Measurements from ENCODE around the gene ERAL1.

ERAL1 gene

GRCh38 chr17:28896884-28897768 is 42.3 kb downstream of the ERAL1 start, which contains the start of gene FLOT2:
FLOT2 (minus strand) TSS chr17:28897733; CDS start chr17:28897574, 159 bp downstream.
- H3K36me3 ChIP-seq (replicated peaks in 1 of 2; ENCODE audit: control insufficient read depth in 2 of 2, insufficient read depth in 2 of 2, low read length in 2 of 2) = peaks cover 0 to 40% of the 10 kb centered on the region in 2 donors
- H3K27me3 ChIP-seq (ENCODE audit: control insufficient read depth in 3 of 3, insufficient read depth in 3 of 3, low read depth in 1 of 3, low read length in 3 of 3) = no peaks in the 10 kb centered on the region
- peaks cover 7 to 12% of the 10 kb centered on the region in 2 donors for H3K4me1 ChIP-seq (ENCODE audit: control insufficient read depth in 2 of 2, insufficient read depth in 1 of 2, low read depth in 1 of 2, low read length in 2 of 2)
- peak within 1 kb of the TSS; percentile 10 for H2BK15ac ChIP-seq (ENCODE audit: low read length)
- H2BK5ac ChIP-seq (ENCODE audit: low read length) = peak within 1 kb of the TSS; percentile 82
- H3K27ac ChIP-seq (replicated peaks; ENCODE audit: low read length) = peak within 1 kb of the TSS; percentile 79
- peak within 1 kb of the TSS; percentile 91 for H2AFZ ChIP-seq (ENCODE audit: low read length)
- H2BK12ac ChIP-seq (ENCODE audit: low read length) = no peak within 1 kb of the TSS
- H3K4ac ChIP-seq (ENCODE audit: low read length) = no peak within 1 kb of the TSS
- no peaks in the 10 kb centered on the region for H3K9me3 ChIP-seq (replicated peaks in 1 of 2; ENCODE audit: control insufficient read depth in 2 of 2, insufficient read depth in 1 of 2, low read depth in 1 of 2, low read length in 2 of 2)
- peak within 1 kb of the TSS; percentile 76 for H4K91ac ChIP-seq (ENCODE audit: low read depth, low read length, poor library complexity)
- H4K8ac ChIP-seq (ENCODE audit: low read depth, low read length) = no peak within 1 kb of the TSS
- peak within 1 kb of the TSS; percentile 69 to 96 for H3K4me3 ChIP-seq (ENCODE audit: low read length in 2 of 2)
- H3K9ac ChIP-seq (ENCODE audit: low read depth, low read length, poor library complexity) = peak within 1 kb of the TSS; percentile 95
- H3K18ac ChIP-seq (ENCODE audit: low read length) = peak within 1 kb of the TSS; percentile 96
- no peak within 1 kb of the TSS for H2BK120ac ChIP-seq (ENCODE audit: low read depth, low read length)
- peak within 1 kb of the TSS; percentile 86 for H3K23ac ChIP-seq (ENCODE audit: low read depth, low read length, poor library complexity)
- peak within 1 kb of the TSS; percentile 50 for H2AK5ac ChIP-seq (ENCODE audit: low read depth, low read length)
- WGBS, 2 donors (ENCODE audit: extremely low coverage in 2 of 2, insufficient read length in 2 of 2, insufficient replicate concordance in 1 of 2) = no CpG with 5 or more reads among the region's 73 CpGs
- H3K79me1 ChIP-seq (ENCODE audit: low read depth, low read length) = peaks cover 3% of the 10 kb centered on the region
- H3K14ac ChIP-seq (ENCODE audit: low read length) = peak within 1 kb of the TSS; percentile 50
- DNase-seq (ENCODE audit: low spot score) = peak; percentile 59
- peak within 1 kb of the TSS; percentile 70 for H3K4me2 ChIP-seq (ENCODE audit: insufficient read depth, low read length, poor library complexity, severe bottlenecking)

GRCh38 chr17:28897769-28898526 is 43.1 kb downstream of the ERAL1 start:
- no peak overlapping the region for H3K14ac ChIP-seq (ENCODE audit: low read length)
- H2BK12ac ChIP-seq (ENCODE audit: low read length) = no peak overlapping the region
- DNase-seq (ENCODE audit: low spot score) = peak; percentile 27
- H3K4me3 ChIP-seq (ENCODE audit: low read length in 2 of 2) = peak overlapping the region; percentile 47 to 69
- no peaks in the 10 kb centered on the region for H3K9me3 ChIP-seq (replicated peaks in 1 of 2; ENCODE audit: control insufficient read depth in 2 of 2, insufficient read depth in 1 of 2, low read depth in 1 of 2, low read length in 2 of 2)
- H3K4ac ChIP-seq (ENCODE audit: low read length) = no peak overlapping the region
- H3K9ac ChIP-seq (ENCODE audit: low read depth, low read length, poor library complexity) = no peak overlapping the region
- no peaks in the 10 kb centered on the region for H3K27me3 ChIP-seq (ENCODE audit: control insufficient read depth in 3 of 3, insufficient read depth in 3 of 3, low read depth in 1 of 3, low read length in 3 of 3)
- H3K4me1 ChIP-seq (ENCODE audit: control insufficient read depth in 2 of 2, insufficient read depth in 1 of 2, low read depth in 1 of 2, low read length in 2 of 2) = peaks cover 7 to 12% of the 10 kb centered on the region in 2 donors
- H3K18ac ChIP-seq (ENCODE audit: low read length) = peak overlapping the region; percentile 90
- no peak overlapping the region for H4K91ac ChIP-seq (ENCODE audit: low read depth, low read length, poor library complexity)
- peaks cover 0 to 37% of the 10 kb centered on the region in 2 donors for H3K36me3 ChIP-seq (replicated peaks in 1 of 2; ENCODE audit: control insufficient read depth in 2 of 2, insufficient read depth in 2 of 2, low read length in 2 of 2)
- H4K8ac ChIP-seq (ENCODE audit: low read depth, low read length) = no peak overlapping the region
- H3K4me2 ChIP-seq (ENCODE audit: insufficient read depth, low read length, poor library complexity, severe bottlenecking) = peak overlapping the region; percentile 52
- H3K79me1 ChIP-seq (ENCODE audit: low read depth, low read length) = peaks cover under 1% of the 10 kb centered on the region
- whole genome bisulfite sequencing, 2 donors (ENCODE audit: extremely low coverage in 2 of 2, insufficient read length in 2 of 2, insufficient replicate concordance in 1 of 2) = no CpG with 5 or more reads among the region's 23 CpGs
- no peak overlapping the region for H2AK5ac ChIP-seq (ENCODE audit: low read depth, low read length)
- no peak overlapping the region for H2BK15ac ChIP-seq (ENCODE audit: low read length)
- H2BK120ac ChIP-seq (ENCODE audit: low read depth, low read length) = no peak overlapping the region
- H3K27ac ChIP-seq (replicated peaks; ENCODE audit: low read length) = peak overlapping the region; percentile 15
- peak overlapping the region; percentile 91 for H2AFZ ChIP-seq (ENCODE audit: low read length)
- H3K23ac ChIP-seq (ENCODE audit: low read depth, low read length, poor library complexity) = no peak overlapping the region
- no peak overlapping the region for H2BK5ac ChIP-seq (ENCODE audit: low read length)

GRCh38 chr17:28898527-28898955 is 43.7 kb downstream of the ERAL1 start:
- H3K4me1 ChIP-seq (ENCODE audit: control insufficient read depth in 2 of 2, insufficient read depth in 1 of 2, low read depth in 1 of 2, low read length in 2 of 2) = peaks cover 8 to 12% of the 10 kb centered on the region in 2 donors
- no peak for DNase-seq (ENCODE audit: low spot score)
- H4K8ac ChIP-seq (ENCODE audit: low read depth, low read length) = no peak overlapping the region
- no peak overlapping the region for H2BK12ac ChIP-seq (ENCODE audit: low read length)
- H3K4ac ChIP-seq (ENCODE audit: low read length) = no peak overlapping the region
- no peak overlapping the region for H2BK5ac ChIP-seq (ENCODE audit: low read length)
- H3K9me3 ChIP-seq (replicated peaks in 1 of 2; ENCODE audit: control insufficient read depth in 2 of 2, insufficient read depth in 1 of 2, low read depth in 1 of 2, low read length in 2 of 2) = no peaks in the 10 kb centered on the region
- H2BK15ac ChIP-seq (ENCODE audit: low read length) = no peak overlapping the region
- H3K14ac ChIP-seq (ENCODE audit: low read length) = no peak overlapping the region
- H4K91ac ChIP-seq (ENCODE audit: low read depth, low read length, poor library complexity) = no peak overlapping the region
- no peak overlapping the region for H3K18ac ChIP-seq (ENCODE audit: low read length)
- no peak overlapping the region for H2AK5ac ChIP-seq (ENCODE audit: low read depth, low read length)
- no peaks in the 10 kb centered on the region for H3K79me1 ChIP-seq (ENCODE audit: low read depth, low read length)
- no peak overlapping the region for H3K23ac ChIP-seq (ENCODE audit: low read depth, low read length, poor library complexity)
- no peaks in the 10 kb centered on the region for H3K27me3 ChIP-seq (ENCODE audit: control insufficient read depth in 3 of 3, insufficient read depth in 3 of 3, low read depth in 1 of 3, low read length in 3 of 3)
- H3K9ac ChIP-seq (ENCODE audit: low read depth, low read length, poor library complexity) = no peak overlapping the region
- no peak overlapping the region for H3K4me2 ChIP-seq (ENCODE audit: insufficient read depth, low read length, poor library complexity, severe bottlenecking)
- H3K27ac ChIP-seq (replicated peaks; ENCODE audit: low read length) = no peak overlapping the region
- H2AFZ ChIP-seq (ENCODE audit: low read length) = no peak overlapping the region
- H3K36me3 ChIP-seq (replicated peaks in 1 of 2; ENCODE audit: control insufficient read depth in 2 of 2, insufficient read depth in 2 of 2, low read length in 2 of 2) = peaks cover 0 to 33% of the 10 kb centered on the region in 2 donors
- H2BK120ac ChIP-seq (ENCODE audit: low read depth, low read length) = no peak overlapping the region
- WGBS, 2 donors (ENCODE audit: extremely low coverage in 2 of 2, insufficient read length in 2 of 2, insufficient replicate concordance in 1 of 2) = no CpG with 5 or more reads among the region's 12 CpGs
- H3K4me3 ChIP-seq (ENCODE audit: low read length in 2 of 2) = no peak overlapping the region
